ENCODE results near the gene ERLEC1.

DNA sequence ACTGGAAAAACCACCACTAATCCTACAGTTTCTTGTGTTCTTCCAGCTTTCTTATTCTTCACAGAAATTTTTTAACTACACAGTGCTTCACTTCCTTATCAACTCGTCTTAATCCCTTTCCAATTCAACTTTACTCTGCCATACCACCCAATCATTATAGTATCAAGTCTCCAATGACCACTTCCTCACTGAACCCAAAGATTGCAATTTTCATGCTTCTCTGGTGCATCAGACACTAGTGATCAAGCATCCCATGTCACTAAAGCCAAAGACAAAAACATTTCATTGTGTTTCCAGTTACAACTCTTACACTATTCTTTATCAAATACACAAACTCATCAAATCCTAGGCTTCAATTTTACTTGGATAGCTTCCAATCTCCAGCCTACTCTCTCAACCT lies 9.7 kb upstream of the ERLEC1 start:
- TF ChIP-seq, protein P1, sequence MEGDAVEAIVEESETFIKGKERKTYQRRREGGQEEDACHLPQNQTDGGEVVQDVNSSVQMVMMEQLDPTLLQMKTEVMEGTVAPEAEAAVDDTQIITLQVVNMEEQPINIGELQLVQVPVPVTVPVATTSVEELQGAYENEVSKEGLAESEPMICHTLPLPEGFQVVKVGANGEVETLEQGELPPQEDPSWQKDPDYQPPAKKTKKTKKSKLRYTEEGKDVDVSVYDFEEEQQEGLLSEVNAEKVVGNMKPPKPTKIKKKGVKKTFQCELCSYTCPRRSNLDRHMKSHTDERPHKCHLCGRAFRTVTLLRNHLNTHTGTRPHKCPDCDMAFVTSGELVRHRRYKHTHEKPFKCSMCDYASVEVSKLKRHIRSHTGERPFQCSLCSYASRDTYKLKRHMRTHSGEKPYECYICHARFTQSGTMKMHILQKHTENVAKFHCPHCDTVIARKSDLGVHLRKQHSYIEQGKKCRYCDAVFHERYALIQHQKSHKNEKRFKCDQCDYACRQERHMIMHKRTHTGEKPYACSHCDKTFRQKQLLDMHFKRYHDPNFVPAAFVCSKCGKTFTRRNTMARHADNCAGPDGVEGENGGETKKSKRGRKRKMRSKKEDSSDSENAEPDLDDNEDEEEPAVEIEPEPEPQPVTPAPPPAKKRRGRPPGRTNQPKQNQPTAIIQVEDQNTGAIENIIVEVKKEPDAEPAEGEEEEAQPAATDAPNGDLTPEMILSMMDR (IDR thresholded peaks at IDR 0.05): no peak
- no peak for TF ChIP-seq POLR2A (IDR thresholded peaks at IDR 0.05)

Data from thyroid gland (tissue), 4 donors.